GM10266 (cell line): ENCODE data around the gene DDIAS.
"Not testable (repeated sequence)": the region's sequence is repeated elsewhere in the genome, so short reads cannot be mapped to it uniquely, and the experiment has no call there.

Experiments used
- DNase-seq: peaks from one replicate; pipeline ENCODE4 v3.0.0; 2012; ENCODE audit errors: extremely low spot score
- TF ChIP-seq, protein P1 (sequence below): IDR thresholded peaks from 2 replicates; pipeline ENCODE4 v1.5.1; 2012; ENCODE audit warnings: mild to moderate bottlenecking, low read depth; ENCODE audit not compliant: control insufficient read depth, insufficient read depth; ENCODE audit errors: missing control alignments

Gene DDIAS

DNA sequence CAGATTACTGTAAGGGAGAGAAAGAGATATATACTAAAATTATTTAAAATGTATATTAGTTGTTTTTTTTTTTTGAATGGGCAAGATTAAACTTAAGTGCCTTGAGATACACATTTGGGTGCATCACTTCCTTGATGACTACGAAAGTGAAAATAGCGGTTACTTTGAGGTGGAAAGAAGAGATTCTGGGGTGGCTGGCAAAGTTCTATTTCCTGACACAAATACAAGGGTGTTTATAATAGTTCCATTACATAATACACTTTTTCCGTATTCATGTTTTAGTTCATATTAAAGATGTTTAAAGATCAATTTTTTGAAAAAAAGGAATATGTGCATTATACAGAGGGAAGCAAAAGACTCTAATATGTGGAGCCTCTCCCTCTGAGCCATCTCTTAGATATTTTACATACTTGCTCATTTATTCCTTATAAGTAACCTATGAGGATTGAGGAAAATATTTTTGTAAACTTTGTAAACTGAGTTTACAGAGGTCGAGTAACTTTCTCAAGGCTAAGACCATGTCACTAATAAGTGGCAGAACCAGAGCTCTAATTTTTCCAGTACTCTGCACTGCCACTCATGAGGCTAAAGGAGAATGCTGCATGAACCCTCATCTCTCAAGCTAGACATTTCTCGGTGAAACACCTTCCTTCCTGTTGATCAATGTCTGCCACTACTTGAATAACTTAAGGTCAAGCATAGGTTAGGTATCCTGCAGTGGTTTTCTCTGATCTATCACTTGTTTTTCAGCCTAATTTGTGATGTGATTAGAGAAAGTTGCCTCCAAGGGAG, 58.6 kb downstream of the DDIAS start:
- TF ChIP-seq, protein P1, sequence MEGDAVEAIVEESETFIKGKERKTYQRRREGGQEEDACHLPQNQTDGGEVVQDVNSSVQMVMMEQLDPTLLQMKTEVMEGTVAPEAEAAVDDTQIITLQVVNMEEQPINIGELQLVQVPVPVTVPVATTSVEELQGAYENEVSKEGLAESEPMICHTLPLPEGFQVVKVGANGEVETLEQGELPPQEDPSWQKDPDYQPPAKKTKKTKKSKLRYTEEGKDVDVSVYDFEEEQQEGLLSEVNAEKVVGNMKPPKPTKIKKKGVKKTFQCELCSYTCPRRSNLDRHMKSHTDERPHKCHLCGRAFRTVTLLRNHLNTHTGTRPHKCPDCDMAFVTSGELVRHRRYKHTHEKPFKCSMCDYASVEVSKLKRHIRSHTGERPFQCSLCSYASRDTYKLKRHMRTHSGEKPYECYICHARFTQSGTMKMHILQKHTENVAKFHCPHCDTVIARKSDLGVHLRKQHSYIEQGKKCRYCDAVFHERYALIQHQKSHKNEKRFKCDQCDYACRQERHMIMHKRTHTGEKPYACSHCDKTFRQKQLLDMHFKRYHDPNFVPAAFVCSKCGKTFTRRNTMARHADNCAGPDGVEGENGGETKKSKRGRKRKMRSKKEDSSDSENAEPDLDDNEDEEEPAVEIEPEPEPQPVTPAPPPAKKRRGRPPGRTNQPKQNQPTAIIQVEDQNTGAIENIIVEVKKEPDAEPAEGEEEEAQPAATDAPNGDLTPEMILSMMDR: no peak
- peak; percentile 33 for DNase-seq

DNA sequence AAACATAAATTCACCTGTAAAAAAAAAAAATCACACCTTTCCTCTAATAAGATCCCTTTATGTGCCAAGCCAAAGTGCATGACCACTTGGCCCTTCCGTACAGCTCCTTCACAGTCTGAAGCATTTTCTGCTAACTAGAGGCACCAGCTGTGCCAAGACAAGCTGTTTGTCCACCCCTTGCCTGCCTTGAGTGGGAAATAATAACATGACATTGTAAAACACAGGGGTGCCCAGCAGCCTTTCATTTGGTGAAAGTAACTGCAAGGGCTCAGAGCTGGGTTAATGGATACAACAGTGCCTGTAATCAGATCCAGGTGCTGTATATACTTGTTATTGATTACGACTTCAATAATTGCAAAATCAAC, 59.2 kb downstream of the DDIAS start:
- TF ChIP-seq, protein P1: no peak
- DNase-seq: no peak

DNA sequence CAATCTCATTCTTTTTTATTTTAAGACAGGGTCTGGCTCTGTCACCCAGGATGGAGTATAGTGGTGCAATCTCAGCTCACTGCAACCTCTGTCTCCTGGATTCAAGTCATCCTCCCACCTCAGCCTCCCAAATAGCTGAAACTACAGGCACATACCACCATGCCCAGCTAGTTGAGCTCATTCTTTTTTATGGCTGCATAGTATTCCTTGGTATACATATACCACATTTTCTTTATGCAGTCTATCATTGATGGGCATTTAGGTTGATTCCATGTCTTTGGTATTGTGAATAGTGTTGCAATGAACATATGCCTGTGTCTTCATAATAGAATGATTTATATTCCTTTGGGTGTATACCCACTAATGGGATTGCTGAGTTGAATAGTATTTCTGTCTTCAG, 60.5 kb downstream of the DDIAS start:
- not testable (repeated sequence) for DNase-seq

DNA sequence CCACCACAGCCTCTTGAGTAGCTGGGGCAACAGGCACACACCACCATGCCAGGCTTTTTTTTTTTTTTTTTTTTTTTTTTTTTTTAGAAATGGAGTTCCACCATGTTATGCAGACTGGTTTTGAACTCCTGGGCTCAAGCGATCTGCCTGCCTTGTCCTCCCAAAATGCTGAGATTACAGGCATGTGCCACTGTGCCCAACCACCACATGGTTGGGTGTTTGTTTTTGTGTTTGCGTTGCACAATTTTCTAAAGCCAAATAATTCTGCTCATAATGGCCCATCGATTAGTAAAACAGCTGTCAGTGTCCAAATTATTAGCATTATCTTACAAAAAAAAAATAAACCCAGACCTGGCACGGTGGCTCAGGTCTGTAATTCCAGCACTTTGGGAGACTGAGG, 65.8 kb downstream of the DDIAS start:
- TF ChIP-seq, protein P1: no peak
- no peak for DNase-seq

DNA sequence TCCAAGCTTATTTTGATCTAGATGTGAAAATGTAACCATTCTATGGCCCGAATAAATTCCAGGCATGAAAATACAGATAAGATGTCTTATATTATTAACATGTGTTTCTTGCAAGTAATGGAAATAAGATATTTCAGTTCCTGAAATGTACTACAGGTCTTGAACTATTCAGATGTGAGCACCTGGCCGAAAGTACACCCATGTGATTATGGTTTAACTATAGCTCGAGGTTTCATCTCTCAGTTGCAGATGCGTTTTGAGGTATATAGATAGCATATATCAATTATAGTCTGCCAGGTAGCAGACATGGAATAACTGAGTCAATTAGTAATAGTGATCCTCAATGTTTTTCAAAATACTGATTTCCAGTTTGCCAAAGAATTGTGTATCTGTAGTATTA, 68.3 kb downstream of the DDIAS start:
- peak; percentile 72 for DNase-seq
- TF ChIP-seq, protein P1: no peak

DNA sequence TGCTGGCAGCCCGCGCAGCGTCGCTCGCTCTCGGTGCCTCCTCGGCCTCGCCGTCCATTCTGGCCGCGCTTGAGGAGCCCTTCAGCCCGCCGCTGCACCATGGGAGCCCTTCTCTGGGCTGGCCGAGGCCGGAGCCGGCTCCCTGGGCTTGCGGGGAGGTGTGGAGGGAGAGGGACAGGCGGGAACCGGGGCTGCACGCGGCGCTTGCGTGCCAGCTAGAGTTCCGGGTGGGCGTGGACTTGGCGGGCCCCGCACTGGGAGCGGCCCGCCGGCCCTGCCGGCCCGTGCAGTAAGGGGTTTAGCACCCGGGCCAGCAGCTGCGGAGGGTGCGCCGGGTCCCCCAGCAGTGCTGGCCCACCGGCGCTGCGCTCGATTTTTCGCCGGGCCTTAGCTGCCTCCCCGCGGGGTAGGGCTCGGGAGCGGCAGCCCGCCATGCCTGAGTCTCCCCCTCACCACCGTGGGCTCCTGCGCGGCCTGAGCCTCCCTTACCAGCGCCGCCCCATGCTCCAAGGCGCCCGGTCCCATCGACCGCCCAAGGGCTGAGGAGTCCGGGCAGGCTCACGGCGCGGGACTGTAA, 69.1 kb downstream of the DDIAS start:
- DNase-seq: not testable (repeated sequence)

DNA sequence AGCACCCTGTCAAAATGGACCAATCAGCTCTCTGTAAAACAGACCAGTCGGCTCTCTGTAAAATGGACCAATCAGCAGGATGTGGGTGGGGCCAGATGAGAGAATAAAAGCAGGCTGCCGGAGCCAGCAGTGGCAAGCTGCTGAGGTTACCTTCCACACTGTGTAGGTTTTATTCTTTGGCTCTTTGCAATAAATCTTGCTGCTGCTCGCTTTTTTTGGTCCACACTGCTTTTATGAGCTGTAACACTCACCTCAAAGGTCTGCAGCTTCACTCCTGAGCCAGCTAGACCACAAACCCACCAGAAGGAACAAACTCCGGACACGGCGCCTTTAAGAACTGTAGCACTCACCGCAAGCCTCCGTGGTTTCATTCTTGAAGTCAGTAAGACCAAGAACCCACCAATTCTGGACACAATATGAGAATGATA, 70.0 kb downstream of the DDIAS start:
- DNase-seq: not testable (repeated sequence)

DNA sequence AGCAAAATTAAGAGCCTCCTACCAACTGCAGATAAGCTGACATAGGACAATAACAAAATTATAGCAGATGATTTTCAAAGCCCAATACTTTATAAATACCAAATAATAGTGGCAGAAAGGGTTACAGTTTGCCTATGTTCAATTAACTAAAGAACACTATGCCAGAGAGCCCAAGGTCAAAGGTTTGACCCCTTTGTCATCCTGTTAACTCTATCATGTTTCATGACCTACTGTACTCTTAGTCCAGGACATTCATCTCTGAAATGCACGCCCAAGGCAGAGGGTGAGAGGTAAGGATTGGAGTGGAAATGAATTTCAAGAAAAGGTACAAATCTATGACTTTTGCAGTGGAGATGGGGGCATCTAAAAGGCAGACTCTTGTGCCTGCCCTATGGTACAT, 70.6 kb downstream of the DDIAS start:
- DNase-seq: no peak
- TF ChIP-seq, protein P1: no peak

DNA sequence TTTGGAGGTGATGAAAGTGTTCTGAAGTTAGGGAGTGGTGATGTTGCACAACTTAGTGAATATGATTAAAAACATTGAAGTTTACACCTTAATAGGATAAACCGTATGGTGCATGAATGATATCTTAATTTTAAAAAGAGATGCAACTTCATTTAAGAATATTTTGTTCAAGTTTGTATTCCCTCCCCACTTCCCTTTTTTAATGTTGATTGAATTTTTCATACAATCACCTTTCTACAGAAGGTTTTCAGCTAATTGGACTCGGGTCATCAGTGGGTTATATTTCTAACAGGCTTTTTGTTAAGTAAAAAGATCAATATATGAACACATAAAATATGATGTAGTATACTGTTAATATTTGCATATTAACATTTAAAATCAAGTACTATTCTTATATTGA, 72.6 kb downstream of the DDIAS start:
- TF ChIP-seq, protein P1: no peak
- no peak for DNase-seq
